NK-92 (cell line): Measurements from ENCODE around the gene SFRP5.

Experiments
- DNase-seq: peaks from one replicate; lab custom pipeline; 2025; ENCODE audit not compliant: unreplicated experiment; lab: John Stamatoyannopoulos, UW

Gene SFRP5

DNA sequence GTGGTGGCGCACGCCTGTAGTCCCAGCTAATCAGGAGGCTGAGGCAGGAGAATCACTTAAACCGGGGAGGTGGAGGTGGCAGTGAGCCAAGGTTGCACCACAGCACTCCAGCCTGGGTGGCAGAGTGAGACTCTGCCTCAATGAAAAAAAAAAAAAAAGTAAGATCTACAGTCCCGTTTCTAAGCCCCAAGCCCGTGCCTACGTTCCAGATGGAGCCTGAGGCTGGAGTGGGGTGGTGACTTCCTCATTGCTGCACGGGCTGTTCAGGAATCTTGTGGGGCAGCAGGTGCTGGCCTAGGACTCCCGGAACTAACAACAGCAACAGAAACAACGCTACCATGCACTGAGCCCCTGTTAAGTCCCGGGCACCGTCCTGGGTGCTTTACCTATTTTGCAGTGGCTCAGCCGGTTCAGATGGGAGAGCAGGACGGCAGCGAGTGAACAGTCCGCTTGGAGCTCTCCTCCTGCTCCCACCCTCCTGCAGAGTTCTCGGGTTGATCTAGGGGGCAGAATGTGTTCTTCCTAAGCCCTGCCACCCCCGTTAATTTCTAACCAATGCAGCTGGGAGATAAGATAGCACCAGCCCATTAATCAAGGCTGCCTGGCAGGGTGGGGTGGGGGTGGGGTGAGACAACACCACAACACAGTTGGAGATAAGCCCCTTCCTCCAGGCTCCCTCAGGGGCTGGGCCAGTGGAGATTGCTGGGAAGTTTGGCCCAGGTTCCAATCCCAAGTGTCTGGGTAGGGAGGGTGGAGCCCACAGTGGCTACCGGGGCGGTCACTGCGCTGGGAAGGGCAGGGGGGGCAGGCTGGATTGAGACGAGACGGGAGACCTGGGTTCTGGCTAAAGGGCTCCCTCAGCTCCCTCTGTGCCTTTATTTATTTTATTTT, 17.0 kb upstream of the SFRP5 start:
- no peak for DNase-seq

DNA sequence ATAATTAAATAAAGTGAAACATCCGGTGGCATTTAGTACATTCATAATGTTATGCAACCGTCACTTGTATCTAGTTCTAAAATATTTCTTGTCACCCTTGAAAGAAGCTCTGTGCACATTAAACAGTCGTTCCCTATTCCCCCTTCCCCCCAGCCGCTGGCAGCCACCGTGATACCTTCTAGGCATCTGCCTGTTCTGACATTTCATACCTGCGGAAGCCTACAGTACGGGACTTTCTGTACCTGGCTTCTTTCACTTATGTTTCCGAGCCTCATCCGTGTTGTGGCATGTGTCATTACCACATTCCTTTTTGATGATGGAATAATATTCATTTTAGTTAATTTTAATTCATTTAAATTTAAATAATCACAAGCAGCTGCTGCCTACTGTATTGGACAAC, 13.9 kb upstream of the SFRP5 start:
- no peak for DNase-seq

DNA sequence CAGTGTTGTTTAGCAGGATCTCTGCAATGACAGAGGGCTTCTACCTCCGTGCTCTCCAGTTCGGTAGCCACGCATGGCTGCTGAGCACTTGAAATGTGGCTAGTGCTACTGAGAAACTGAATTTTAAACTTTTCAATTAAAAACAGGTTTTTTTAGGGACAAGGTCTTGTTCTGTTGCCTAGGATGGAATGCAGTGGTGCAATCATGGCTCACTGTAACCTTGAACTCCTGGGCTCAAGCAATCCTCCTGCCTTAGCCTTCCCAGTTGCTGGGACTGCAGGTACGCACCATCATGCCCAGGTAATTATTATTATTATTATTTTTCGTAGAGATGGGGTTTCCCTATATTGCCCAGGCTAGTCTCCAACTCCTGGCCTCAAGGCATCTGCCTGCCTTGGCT, 13.4 kb upstream of the SFRP5 start:
- DNase-seq = no peak

DNA sequence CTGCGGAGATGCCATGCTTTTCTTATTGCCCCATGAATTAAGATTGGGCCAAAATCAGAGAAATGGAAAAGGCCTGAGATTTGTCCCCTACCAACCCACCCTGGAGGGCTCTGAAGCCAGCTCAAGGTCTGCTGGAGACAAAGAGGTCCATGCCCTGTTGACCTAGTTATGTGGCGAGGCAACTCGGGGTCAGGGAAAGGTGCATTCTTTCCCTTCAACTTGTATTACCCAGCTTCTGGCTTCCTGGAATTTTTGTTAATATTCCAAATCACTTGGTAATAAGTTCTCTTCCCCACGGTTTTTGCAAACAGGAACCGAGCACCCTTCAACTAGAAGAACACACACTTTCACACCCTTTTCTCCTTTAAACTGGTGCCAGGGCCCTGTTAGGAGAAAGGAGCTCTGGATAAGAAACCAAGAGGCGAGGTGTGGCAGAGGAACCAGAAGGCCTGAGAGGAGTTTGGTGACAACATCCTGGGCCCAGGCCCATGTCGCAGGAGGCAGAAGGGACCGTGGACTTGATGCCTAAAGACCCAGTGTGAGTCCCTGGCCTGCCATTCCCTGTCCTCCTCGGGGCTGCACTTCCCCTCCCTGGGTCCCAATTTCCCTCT, 12.5 kb upstream of the SFRP5 start:
- DNase-seq = no peak

DNA sequence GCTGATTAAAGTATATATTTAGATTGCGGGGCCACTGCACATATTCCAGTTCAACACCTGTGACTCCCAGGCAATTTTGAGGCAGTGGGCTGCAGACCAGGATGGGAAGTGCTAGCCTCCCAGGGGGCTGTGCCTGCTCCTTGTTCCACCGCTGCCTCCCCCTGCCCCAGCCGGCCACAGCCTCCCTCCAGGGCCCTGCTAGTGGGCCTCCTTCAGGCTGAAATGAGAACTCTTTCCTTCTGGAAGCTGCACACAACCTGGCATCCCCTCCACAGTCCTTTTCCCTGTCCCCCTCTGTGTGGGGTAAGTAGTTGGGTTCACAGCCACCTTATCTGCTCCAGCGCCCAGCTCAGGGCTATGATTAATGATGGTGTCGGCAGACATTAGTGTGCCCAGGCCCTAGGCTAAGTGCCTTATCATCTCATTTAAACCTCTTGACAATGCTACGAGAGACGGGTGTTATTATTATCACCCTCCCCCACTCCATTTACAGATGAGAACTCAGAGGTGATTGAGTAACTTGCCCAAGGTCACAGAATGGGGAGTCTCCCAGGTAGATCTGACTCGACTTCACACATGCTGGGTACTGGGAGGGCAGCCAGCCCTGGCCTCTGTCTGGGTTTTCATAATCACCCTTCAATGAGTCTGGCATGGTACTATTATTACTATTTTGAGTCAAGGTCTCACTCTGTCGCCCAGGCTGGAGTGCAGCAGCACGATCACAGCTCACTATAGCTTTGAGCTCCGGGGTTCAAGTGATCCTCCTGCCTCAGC, 10.8 kb upstream of the SFRP5 start:
- no peak for DNase-seq

DNA sequence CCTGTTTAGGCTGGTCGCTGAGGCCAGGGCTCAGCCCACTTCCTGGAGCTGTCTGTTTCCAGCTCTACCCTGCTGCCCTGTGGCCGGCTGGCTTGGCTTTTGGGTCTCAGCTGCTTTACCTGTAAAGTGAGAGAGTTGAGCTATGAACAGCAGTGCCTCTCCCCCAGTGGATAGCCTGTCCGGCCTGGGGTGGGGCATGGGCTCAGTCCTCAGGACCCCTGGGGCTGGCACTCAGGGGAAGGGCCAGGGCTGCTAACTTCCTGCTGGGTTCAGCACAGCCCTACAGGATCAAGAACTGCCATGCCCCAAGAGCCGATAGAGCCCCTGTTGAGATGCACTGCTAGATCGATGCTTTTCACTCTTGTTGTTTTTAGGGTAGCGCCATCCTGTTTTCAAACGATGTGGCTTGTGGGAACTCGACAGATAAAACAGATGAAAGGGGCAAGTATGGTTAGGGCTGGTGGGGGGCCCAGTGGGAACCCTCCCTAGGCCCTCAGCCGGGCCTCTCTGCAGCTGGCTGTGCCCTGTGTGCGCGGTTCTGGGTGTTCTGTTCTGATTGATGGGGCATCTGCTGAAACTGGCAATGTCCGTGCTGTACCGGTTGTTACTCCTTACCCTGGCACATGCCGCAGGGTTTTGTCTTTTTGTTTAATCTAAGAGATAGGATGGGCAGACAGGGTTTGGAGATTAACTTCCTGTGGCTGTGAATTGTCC, 10.0 kb upstream of the SFRP5 start:
- DNase-seq = no peak

DNA sequence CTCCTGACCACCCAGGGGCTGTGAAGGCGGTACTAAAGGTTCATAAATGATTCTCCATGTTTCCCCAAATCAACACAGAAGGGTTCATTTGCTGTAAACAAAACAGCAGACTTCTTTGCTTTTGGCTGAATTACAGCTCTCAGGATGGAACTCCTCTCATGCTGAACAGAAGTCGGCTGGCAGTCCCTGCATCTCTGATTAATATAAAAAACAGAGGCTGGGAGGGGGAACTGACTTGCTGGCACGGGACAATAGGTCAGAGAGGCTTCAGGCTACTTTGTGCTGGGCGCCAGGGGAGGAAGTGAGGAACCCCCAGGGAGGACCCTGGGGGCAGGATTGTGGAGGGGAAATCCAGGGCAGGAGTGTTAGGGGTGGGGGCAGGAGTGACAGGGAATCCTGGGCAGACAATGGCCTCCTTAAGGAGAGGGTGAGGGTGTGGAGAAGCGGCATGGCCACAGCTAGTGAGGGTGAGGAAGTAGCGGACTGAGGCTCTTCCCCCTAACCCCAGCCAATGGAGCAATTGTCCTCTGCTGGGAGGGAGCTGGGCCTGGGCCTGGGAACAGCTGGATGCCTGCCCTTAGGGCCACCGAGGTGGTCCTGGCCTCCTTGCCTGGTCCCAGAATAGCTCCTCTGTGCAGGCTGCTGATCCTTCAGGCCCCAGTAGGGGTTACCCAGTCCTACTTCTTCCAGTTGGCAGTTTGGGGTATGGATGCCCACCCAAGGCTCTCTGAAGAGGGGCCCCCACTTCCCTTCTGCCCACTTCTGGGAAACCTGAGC, 9.2 kb upstream of the SFRP5 start:
- no peak for DNase-seq

DNA sequence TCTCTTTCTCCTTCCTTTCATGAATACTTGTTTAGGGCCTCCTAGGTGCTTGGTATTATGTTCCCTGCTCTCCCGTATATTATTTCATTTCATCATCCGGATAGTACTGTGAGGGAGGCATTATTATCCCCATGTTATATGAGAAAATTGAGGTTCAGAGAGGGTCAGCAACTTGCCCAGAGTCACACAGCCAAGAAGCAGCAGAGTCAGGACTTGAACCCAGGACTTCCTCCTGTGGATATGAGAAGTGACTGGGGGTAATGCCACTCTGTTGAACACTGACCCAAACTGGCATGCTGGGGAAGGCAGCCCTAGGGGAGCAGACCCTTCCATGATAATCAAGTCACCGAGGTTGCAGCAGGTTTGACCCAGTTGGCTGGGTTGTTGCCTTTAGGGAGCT, 8.2 kb upstream of the SFRP5 start:
- DNase-seq = no peak

DNA sequence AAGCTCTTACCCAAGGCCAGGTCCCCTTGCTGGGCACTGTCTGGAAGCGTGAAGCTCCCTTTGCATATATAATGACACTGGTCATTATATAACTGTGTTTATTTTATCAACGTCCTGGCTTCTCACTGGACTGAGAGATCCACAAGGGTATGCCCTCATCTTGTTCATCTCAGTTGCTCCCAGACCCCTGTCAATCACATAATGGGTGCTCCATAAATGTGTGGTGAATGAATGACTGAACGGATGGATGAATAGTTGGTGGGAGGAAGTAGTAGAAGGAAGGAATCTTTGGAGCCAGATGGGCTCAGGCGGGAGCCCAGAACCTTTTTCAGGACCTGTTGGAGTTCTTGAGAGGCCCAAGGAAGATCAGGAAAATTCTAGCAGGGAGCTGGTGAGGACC, 7.7 kb upstream of the SFRP5 start:
- no peak for DNase-seq

DNA sequence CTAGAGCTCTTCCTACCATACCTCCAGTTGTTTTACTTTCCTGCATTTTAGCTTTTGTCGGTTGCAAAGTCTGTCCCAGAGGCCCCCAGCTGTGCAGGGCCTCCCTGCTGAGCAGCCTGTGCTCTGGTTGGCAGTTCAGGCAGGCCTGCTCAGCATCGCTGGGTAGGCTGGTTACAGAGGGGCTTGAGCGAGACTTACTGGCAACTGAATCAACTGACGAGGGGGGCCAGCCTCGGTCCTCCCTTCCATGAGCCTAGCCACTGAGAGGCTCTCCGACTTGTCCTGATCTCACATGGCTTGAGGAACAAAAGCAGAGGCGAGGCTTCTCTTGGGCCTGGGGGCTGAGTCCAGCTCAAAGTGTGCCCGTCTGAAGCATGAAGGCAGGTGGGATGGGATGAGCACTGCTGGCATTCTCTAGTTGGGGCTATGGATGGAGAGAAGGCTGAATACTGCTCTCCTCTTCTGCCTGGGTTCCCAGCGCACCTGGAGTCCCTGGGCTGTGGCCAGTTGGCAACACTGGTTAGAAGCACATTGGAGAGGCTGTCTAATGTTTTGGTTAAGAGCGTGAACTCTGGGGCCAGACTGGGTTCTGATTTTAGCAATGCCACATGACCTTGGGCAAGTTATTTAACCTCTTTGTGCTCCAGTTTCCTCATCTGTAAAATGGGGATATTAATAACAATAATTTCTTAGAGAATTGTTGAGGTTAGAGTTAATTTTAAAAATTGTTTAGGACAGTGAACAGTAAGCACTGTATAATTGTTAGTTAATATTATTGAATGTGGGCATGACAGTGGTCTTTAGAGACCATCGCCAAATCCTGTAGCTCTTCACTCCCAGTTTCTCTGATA, 6.9 kb upstream of the SFRP5 start:
- no peak for DNase-seq

DNA sequence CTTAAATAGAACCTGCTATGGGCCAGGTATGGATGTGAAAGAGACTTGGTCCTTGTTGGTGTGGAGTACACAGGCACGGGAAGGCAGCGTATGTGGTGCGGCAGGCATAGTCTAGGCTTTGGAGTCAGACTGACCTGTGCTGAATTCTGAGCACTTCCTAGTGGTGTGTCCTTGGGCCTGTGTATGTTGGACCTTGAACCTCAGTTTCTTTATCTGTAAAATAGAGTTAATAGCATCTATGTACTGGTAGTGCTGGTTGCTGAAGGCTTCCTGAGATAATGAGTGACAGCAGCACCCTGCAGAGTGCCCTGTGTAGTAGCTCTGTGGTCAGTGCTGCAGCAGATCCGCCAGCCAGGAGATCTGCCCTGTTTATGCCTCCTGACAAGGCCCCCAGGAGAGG, 5.3 kb upstream of the SFRP5 start:
- no peak for DNase-seq

DNA sequence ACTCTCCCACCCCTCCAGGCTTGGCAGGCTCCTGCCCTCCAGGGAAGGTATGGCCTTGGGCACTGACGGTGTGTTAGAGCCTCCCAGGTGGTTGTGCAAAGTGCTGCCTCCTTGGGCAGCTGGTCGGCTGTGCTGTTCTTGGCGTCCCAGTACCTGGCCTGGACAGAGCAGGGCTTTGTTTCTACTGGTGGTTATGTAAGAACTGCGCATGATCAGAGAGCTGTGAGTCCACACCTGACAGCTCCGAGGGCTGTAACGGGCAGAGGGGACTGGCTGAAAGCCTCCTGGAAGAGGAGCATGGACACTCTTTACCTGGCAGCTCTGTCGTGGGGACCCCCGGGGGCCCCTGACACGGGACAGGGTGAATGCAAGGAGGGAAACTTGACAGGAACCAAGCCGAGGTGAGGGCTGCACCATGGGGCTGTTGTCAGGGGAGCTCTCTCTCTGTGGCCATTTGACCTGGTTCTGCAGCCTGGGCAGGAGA, 3.1 kb upstream of the SFRP5 start:
- DNase-seq = no peak

DNA sequence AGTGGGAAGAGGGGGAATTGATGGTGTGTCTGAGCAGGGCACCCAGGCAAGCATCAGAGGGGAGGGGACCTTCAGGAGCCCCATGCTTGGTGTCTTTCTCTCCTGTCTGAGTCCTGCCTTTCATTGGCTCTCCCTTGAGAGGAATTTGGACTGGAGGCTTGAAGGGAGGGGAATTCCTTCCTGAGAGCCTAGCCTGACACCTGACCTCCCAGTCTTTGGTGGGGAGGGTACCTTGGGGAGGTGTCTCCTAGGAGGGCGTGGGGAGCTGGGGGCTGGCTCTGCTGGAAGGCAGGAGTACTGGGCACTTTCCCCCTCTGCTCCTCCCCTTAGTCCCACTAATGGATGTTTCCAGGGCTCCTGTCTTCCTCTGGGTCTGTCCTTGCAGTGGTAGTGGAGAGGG, 1.3 kb upstream of the SFRP5 start:
- DNase-seq = no peak

DNA sequence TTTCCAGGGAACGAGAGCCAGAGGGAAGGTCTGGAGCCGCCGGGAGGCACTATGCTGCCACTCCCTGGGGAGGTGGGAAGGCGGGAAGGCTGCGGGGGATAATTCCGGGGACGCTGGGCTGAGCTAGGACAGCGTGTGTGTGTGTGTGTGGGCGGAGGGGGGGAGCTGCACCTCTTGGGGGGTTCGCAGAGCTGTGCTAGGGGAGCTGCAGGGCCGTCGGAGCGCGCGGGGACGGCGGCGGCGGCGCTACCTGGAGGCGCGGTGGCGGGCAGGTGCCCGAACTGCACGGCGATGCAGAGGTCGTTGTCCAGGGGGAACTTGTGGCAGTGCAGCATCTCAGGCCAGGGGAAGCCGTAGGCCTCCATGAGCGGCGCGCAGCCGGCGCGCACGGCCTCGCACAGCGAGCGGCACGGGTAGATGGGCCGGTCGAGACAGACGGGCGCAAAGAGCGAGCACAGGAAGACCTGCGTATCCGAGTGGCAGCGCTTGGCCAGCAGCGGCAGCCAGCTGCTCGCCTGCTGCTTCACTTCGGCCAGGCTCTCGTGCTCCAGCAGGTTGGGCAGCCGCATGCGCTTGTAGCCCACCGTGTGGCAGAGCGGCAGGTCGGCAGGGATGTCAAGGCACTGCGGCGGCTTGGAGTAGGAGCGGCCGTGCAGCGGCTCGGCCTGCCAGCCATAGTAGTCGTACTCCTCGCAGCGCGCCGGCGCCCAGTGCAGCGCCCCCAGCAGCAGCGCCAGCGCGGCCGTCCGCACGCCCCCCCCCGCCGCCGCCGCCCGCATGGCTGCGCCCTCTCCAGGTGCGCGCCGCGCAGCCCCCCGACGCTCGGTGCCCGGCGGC, 526 bp downstream of the SFRP5 start:
- DNase-seq = no peak

DNA sequence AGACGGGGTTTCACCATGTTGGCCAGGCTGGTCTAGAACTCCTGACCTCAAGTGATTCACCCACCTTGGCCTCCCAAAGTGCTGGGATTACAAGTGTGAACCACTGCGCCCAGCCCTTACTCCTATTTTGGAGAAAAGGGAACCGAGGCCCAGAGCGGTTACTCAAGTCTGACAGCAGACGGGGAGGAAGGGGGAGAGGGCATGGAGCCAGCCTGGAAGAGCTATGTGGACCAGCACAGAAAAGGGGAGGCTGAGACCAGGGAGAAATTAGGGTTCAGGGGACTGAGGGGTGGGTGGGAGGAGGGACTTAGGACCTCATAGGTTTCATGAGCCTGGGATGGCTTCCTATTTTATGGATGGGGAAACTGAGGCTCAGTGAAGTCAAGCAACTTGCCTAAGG, 1.5 kb downstream of the SFRP5 start:
- no peak for DNase-seq

DNA sequence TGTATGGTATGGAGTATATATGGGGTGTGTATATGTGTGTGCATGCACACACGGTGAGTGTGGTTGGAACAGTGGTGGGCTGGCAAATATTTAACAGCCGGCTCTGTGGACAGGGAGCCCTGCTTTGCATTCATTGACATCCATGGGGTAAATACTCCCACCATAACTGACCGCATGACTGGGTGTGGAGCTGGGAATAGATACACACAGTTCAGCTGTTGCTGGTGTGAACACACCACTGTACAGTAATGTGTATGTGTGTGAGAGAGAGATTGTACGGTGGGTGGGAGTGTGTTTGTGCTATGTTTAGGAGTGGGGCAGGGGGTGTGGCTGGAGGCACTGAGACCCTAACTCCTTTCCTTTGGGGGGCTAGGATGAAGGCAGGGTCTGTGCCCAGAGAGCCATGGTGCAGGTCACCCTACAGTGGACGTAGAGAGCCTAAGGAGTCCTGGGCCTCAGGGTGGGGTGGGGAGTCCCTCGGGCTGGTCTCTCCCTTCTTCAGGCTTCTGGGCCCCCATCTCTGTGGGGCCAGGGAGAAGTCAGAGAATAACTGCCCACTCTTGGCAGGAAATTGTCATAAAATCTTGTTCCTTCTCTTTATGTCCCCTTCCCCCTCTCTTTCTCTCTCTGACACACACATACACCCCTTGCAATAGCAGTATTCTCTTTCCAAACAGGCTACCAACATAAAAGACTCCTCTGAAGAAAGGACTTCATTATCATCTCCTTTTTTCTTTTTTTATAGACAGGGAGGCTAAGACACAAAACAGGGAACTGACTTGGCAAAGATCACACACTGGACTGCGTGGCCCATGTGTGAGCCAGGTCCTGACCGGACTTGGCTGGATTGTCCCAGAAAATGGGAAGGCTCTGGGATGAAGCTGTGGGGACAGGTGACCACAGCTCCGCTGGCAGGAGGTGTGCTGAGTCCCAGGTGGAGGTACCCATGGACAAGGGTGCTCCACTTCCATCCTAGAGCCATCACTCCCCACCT, 3.2 kb downstream of the SFRP5 start:
- no peak for DNase-seq
